Stimulated activated CD4-positive, alpha-beta T cell treated with anti-CD3 and anti-CD28 coated beads, Interleukin-1b, Interleukin-23, amount 100 ng/mL, for 4 hours (primary cell): ENCODE data around the gene FAM53B.
A peak's percentile ranks its signal among the peaks of the same experiment; 100 is the strongest.
"Not testable (repeated sequence)": the region's sequence is repeated elsewhere in the genome, so short reads cannot be mapped to it uniquely, and the experiment has no call there.

Experiments
- DNase-seq, 2 donors: peaks; one replicate each; pipeline ENCODE4 v3.0.0-alpha.2; 2020; ENCODE audit warnings: low read depth in 2 of 2

FAM53B gene, protein sequence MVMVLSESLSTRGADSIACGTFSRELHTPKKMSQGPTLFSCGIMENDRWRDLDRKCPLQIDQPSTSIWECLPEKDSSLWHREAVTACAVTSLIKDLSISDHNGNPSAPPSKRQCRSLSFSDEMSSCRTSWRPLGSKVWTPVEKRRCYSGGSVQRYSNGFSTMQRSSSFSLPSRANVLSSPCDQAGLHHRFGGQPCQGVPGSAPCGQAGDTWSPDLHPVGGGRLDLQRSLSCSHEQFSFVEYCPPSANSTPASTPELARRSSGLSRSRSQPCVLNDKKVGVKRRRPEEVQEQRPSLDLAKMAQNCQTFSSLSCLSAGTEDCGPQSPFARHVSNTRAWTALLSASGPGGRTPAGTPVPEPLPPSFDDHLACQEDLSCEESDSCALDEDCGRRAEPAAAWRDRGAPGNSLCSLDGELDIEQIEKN

DNA sequence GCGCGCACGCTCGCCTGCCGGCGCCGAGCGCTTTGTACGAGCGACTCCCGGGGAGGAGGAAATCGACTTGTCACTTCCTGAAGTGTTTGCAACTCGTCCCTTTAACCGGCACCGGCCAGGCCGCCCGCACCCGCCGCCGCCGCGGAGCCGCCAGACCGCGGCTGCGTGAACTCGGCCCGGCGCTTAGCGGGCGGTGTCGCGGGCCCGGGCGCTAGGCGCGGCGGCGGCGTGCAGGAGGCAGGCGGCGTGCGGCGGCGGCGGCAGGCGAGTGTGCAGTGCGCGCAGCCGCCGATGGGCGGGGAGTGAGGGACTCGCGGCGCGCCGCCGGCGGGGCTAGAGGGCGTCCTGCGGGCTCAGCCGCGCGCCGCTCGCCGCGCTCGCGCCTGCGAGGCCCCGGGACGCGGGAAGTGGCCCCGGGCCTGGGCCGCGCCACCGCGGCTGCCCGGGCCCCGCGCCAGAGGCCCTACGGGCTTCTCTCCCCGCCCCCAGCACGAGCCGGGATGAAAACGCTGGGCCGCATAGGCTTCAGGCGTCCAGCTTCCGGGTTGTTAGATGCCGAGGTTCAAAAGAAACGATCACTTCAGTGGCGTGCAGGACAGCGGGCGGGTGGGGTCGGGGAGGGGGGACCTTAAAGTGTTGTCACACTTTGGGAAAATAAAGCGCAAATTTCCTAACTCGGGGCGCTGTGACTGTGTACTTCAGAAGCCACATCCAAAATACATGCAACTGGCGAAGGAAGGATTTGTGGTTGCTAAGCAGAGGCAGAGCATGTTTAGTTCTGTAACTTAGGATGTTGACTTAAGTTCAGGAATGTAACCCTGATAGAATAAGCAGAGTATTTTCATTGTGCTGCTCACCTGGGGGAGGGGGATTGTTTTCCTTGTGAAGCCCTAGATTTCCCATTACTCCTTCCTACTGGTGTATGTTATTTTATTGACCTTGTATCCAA, at the start of gene FAM53B:
Gene FAM53B (minus strand): TSS at position 277 of the 949 bp plus-strand sequence. CDS start 37,665 bp downstream, outside the sequence.
- peak; percentile 71 to 79 for DNase-seq

DNA sequence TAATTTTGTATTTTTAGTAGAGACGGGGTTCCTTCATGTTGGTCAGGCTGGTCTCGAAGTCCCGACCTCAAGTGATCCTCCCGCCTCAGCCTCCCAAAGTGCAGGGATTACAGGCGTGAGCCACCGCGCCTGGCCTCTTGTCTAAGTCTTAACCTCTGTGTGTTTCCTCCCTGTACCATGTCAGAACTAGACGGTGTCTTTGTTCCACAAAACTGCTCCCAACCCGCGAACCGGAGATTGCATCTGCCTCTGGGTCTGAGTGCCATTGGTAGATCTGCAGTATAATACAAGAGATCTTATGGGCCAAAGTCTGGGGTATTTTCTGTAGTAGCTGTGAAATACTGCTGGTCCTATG, 48.8 kb upstream of the FAM53B start:
- DNase-seq: no peak

DNA sequence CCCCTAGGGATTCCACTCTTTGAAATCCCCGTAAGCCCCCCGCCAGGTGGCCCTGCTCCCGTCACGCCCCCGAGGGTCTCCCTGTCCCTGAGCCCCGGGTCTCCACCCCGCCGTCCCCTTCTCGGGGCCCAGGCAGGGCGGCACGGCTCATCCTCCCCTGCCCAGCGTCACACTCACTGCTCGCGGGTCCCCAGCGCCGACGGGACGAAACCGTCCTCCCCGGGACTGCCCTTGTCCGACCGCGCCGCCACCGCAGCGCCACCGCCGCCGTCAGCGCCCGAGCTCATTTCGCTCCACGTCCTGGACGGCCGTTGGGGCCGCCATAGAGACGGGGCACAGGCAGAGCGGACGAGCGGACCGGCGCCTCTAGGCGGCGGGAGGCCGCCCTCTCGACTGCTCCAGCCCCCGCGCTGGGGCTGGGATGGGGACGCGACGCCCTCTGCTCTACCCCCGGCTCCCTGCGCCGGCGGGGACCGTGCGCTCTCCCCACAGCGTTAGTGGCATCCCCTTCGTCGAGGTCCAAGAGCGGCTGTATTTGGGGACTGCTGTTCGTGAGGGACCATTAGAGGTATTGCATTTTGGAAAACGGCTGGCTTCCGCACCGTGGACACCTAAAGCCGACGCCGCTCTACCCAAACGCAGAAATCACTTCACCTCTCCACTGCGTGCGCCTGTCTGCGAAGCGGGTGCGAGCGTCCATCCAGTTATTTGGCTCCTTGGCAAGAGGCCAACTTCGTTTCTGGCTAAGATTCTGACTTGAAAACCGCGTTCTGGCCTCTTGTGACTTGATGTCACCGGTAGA, 47.6 kb upstream of the FAM53B start, which contains the start of gene EEF1AKMT2:
Gene EEF1AKMT2 (minus strand): TSS at position 341 of the 802 bp plus-strand sequence. CDS start 54 bp downstream, at position 287.
- peak; percentile 75 to 80 for DNase-seq

DNA sequence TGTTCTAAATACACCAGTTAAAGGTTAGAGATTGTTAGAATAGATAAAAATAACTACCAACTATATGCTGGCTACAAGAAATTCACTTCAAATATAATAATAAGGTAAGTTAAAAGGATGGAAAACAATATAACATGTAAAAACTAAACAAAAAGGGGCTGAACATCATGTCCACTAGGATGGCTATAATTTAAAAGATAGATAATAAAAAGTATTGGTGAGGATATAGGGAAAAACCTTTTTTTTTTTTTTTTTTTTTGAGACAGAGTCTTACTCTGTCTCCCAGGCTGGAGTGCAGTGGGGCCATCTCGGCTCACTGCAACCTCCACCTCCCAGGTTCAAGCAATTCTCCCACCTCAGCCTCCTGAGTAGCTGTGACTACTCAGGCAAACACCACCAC, 38.7 kb upstream of the FAM53B start:
- not testable (repeated sequence) for DNase-seq

DNA sequence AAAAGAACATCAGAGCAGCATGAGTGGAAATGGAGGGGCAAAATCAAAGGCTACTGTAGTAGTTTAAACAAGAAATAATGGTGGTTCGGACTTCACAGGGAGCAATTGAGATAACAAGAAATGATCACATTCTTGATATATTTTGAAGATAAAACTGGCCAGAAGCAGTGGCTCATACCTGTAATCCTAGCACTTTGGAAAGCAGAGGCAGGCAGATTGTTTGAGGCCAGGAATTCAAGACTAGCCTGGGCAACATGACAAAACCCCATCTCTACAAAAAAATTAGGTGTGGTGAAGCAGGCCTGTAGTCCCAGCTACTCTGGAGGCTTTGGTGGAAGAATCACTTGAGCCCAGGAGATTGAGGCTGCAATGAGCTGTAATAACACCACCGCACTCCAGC, 24.6 kb upstream of the FAM53B start:
- no peak for DNase-seq

DNA sequence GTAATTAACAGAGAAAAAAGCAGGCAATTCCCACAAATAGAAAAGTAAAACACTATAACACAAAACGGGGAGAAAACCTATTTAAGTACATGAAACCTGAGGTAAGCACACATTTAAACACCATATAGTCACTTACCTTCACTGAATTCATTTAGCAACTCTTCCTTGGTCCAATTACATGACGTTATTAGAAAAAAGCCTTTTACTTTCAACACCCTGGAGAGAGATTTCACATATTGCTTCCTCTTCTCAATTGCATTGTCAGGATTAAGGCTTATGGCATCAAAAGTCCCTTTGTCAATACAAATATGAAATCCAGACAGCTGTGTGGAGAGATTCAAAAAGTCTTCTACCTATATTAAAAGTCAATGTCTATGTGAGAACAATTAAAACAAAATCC, 21.1 kb upstream of the FAM53B start:
- no peak for DNase-seq

DNA sequence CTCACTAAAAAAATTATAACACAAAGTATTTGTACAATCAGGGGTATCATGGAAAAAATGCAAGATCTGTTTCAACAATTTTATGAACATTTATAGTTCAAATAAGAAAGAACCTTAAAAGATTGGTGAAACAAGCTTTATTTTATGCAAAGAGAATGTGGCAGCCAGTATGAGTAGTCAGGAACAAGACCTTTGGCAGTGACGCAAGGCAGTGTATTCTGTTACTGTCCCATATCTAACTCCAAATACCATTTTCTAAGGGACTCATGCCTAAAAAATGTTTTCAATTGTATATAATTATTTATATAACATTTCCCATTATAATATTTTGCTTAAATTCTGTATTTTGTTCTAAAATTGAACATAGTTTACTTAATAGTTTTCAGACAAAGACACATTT, 19.1 kb upstream of the FAM53B start:
- DNase-seq: no peak

DNA sequence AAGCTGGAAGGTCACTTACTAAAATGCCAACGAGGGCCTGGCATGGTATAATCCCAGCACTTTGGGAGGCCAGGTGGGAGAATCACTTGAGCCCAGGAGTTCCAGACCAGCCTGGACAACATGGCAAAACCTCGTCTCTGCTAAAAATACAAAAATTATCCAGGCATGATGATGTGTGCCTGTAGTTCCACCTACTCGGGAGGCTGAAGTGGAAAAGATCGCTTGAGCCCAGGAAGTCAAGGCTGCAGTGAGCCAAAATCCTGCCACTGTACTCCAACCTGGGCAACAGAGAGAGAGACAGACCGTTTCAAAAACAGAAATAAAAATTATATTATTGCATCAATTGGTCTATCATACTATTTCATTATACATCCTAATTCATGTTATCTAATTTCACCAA, 18.1 kb upstream of the FAM53B start:
- no peak for DNase-seq

DNA sequence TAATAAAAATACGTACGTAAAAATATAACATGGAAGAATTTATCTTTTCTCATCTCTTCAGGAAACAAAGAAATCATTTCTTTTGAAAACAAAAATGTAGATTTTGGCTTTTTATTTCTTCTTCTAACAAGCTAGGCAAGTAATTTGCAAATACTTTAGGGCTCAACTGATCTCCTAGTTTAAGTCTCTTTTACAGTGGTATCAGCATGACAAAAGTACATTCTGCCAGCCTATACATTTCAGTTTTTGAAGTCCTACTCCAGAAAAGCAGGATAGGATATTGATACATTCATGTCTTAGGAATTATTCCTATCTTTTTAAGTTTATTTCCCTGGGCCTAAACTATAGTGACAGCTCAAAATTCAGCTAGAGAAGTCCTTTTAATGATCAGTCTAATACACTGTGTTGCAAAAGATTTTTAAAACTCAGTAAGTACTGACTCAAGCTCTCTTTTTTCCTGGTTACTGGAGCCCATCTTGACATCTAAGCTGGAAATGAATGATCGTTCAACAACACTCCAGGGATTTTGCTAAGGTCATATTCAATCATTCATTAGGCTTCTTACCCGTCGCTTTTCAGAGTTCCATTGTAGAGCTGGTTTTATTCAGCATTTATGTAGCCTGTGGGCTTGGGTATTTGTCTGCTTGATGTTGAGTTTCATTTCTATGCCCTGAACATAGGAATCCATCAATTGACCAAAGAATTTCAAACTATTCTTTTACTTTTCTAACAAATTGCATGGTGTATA, 12.2 kb upstream of the FAM53B start:
- no peak for DNase-seq

DNA sequence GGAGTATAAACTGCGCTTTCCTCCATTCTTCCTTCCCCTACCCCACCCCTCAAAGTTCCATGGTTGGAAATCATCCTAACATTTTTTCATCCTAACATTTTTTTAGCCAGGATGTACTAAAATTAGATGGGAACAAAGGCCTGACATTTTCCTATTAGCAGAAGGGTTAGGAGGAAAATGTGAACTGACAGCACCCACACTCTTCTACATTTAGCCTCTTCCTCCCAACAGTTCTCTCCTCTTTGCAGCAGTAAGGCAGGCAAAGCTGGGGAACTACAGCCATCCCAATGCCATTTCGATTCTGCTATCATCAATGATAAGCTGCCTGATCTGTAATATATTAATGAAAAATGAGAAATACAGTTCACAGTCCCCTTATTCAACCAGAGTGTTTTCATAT, 11.4 kb upstream of the FAM53B start:
- DNase-seq: no peak

DNA sequence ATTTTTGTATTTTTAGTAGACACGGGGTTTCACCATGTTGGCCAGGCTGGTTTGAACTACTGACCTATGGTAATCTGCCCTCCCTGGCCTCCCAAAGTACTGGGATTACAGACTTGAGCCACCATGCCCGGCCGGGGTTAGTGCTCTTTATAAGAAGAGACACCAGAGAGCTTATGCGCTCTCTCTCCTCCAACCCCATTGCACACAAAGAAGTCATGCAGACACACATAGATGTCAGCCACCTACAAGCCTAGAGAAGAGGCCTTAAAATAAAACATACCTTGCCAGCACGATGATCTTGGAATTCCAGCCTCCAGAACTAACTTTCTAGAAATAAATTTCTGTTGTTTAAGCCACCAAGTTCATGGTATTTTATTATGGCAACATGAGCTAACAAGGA, 10.0 kb upstream of the FAM53B start:
- DNase-seq: no peak

DNA sequence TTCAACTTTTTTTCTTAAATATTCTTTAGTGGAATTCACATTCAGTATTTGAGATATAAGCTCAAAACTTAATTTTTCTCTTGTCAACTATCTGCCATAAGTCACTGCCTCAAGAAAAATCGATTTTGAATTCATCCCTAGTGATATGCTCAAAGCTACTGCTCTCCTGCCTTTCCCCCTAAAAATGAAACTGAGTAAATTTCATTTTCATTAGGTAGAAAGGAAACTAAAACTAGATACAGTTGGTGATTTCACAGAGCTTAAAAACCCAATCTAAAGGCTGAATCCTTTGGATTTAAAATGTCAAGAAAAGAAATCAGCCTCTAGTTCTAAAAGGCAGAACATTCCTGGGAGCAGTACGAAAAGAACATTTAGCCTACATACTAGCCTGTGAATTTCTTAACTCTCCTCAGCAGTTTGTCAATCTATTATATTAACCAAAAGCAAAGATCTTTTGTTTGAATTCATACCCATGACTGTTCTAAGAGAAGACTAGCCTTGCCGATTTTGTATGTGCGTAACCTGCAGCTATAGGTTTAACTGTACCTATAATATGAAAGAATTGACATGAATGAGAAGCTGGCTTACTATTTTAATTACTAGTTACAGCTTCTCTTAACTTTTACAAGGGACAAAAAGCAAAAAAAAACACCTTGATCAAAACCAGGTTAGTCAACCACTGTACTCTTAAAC, 4.9 kb upstream of the FAM53B start:
- DNase-seq: no peak

DNA sequence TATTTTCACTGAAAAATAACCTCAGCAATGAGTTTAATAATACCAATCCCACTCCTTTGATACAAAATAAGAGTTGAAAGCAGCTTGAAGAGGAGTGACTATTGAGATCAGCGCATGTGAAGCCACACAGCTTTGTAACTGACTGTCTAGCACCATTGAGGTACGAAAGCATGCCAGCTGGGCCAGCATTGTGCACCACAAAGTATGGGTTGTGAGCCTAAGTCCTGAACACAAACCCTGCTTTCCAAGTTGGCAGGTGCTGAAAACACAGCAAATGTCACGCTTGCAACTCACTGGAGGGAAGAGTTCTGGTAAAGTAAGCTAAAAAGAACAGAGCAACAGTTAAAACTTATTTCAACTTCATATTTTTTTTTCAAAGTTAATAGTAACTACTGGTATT, 4.0 kb upstream of the FAM53B start:
- no peak for DNase-seq

DNA sequence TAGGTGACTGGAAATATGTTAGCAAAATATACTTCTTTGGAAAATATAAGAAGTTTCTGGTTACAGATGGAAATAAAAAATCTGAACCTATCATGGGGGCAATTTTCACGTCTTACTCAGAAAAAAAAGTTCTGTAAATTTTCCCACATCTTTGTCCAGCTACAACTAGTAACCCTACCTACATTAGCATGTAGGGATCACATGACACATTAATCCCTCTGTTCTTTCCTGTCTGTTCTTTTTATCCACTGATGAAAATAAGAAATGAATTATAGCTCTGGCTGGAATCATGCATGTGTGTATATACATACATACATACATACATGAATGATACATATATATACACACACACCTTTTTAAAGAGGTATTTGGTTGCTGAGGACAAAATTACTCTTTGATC, 3.6 kb upstream of the FAM53B start:
- no peak for DNase-seq

DNA sequence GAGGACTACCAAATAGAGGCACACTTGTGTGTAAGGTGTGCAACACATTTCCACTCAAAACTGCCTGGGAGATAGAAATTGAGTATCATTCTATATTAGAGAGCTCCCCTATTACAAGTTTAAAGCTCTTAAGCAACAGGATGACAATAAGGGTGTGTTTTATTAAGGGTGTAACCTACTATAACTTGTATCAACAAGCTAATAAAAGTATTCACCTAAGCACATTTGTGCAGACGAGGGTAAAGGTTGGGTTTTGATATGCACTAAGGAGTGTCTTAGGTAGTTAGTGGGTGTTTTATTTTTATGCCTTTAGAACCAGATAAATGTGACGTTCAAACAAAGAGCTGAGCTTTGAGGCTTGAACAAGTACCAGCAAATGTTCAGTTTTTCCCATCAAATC, 2.8 kb upstream of the FAM53B start:
- no peak for DNase-seq

DNA sequence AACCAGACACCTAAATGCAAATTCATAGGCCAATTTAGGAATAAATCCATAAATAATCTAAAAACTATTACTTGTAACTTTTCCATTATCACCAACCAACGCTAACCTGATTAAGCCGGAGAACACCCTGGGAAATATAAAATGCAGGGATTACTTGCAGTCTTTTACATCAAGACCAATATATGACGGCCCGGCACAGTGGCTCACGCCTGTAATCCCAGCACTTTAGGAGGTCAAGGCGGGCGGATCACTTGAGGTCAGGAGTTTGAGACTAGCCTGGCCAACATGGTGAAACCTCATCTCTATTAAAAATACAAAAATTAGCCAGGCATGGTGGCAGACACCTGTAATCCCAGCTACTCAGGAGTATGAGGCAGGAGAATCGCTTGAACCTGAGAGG, 2.3 kb upstream of the FAM53B start:
- not testable (repeated sequence) for DNase-seq

DNA sequence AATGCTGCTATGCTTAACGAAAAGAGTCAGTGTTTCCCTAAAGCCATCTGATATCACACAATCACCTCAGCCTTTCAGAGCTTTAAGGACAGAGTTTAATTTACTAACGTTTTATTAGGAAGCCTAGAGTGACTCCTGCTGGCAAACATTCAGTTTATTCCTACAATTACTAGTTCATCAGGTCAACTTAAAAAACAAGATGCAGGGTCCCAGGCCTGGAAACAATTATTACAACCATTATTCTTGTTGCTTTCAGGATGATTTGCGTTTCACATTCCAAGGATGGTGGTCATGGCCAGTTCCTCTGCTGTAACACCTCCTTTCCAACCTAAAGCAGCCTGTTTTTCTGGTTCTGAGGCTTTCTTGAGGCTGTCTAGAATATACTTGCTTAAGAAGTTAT, 1.5 kb upstream of the FAM53B start:
- no peak for DNase-seq

DNA sequence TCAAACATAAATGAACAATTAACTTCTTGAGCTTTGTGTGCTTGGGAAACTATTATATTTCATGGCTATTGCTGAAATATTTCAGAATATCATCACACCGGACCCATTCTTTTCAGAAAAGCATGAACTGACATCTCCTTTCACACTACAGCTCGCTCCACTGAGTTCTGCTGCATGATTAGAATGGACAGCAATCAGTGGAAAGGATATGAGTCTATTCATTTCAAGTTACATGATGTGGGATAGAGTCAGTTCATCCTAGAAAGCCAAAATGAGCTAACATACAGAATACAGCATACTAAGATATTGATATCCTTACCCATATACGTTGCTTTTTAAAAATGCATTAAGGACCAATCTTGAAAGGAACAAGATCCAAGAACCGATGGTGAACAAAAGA, 1.1 kb upstream of the FAM53B start:
- DNase-seq: no peak

DNA sequence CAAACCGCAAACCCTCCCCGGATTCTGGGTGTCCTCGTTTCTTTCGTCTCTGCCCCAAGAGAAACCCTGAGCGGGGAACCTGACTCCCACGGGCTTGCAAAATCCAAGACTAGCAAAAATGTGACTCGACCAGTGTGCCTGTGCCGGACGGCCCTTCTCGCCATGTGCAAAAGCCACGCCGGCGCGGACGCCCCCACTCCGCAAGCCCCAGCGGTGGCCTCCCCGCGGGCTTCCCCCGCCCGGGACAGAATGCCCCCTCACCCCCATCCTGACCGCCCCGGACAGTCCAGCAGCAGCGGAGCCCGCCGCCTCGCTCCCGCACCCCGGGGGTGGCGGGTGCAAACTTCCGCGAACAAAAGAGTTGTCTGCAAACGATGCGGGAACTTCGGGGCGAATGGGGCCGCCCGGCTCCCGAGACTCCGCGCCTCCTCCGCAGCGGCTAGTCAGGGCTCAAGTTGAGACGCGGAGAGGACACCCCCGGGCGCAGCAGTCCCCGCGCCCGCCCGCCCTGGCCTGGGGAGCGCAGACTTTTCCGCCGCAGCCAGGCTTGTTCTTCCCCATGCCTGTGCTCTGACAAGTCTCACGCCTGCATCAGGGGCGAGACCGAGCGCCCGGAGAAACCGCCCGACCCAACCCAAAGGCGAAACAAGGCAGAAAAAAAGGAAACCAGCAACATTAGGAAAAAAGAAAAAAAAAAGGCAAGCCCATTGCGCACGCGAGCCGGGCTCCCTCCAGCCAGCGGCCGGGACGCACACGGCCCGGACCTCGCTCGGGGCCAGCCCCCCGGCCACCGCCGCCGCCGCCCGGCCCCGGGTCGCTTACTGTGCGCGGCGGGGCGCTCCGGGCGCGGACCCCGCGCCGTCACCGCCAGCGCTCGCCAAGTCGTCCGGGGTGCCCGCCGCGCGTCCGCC, 732 bp downstream of the FAM53B start:
- DNase-seq: peak in 1 of 2 donors; percentile 34
